GM19351 (cell line): ENCODE measurements around the gene FGF3.

ENCODE experiments used
- ATAC-seq: cut with Tn5 transposase; IDR thresholded peaks from one replicate; pipeline ENCODE4 v1.9.1; 2021; ENCODE audit warnings: mild to moderate bottlenecking, moderate library complexity; ENCODE audit not compliant: unreplicated experiment

Gene FGF3

GRCh38 chr11:69804769-69805508, 14.3 kb downstream of the FGF3 start:
- ATAC-seq = no peak

- no peak for ATAC-seq
Observed at GRCh38 chr11:69803604-69804218, 15.5 kb downstream of the FGF3 start.

- ATAC-seq = no peak
Observed at GRCh38 chr11:69803022-69803421, 16.2 kb downstream of the FGF3 start.

DNA sequence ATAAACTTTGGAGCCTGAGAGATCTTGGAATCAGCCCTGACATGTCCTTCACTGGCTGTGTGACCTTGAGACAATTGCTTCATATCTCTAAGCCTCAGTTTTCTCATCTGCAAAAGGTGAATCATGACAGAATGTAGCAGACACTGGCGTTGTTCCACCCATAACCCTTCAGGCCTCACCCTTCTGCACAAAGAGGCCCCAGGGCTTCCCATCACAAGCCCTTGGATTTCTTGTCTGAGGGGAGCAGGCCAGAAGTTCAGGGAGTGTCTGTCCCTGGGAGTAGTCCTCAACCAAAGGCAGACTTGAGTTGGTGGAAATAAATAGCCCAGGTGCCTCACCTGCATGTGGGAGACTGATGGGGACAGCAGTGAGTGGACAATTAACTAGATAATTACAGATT, 16.6 kb downstream of the FGF3 start:
- no peak for ATAC-seq

- ATAC-seq = no peak
Observed at GRCh38 chr11:69801513-69802335, 17.5 kb downstream of the FGF3 start.

DNA sequence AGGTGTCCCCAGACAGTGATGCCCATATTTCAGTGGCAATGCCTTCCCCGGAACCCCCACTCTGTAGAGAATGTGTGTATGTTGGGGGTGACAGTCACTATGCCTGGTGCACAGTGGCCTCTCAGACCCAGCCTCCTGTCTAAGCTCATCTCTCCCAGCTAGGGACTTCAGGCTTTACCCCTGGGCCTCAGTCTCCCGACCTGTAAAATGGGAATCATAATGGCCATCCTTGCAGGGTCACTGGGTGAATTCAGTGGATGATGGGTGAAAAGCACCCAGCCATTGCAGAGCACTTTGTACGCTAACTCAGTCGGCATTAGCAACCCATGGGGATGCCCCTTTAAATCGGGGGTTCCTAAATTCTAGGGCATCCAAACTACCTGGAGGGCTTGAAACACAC, 18.9 kb downstream of the FGF3 start:
- no peak for ATAC-seq

GRCh38 chr11:69799582-69799981, 19.6 kb downstream of the FGF3 start:
- no peak for ATAC-seq

GRCh38 chr11:69799097-69799496, 20.1 kb downstream of the FGF3 start:
- no peak for ATAC-seq

GRCh38 chr11:69797737-69798528, 21.3 kb downstream of the FGF3 start:
- no peak for ATAC-seq

DNA sequence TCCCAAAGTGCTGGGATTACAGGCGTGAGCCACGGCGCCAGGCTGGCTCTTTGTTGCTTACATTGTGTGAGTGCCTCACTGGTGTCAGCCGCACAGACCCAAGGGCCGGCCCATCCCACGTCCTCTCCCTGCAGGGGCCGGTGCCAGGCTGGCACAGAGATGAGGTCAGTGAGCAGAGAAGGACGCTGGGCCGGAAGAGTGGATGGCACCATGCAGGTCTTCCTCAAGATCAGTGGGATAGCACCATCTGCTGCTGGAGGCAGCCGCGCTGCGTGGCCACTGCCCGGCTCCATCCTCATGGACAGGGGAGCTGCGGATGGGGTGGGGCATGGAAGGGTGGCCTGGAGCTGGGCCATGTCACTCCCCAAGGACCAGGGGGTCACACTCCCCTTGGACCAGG, 22.1 kb downstream of the FGF3 start:
- ATAC-seq = no peak

- ATAC-seq = no peak
Observed at GRCh38 chr11:69796063-69796462, 23.2 kb downstream of the FGF3 start.

- ATAC-seq = no peak
Observed at GRCh38 chr11:69791276-69792180, 27.7 kb downstream of the FGF3 start.

GRCh38 chr11:69788956-69789355, 30.3 kb downstream of the FGF3 start:
- no peak for ATAC-seq

DNA sequence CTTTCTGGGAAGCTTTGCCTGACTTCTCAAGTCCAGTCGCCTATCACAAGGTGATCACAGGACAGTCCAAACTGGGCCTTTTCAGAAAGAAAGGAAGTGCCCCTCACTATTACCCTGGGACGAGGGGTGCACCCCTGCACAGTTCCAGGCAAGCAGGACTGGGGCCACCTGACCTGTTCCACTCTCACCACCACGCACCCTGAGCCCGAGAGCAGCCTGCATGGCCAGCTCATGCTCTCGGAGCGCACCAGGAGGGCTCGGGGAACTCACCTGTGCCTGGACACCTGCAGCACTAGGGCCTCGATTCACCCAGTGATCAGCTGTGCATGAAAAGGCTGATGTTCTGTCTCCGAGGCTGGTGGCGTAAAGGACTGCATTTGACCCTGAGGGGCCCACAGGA, 31.3 kb downstream of the FGF3 start:
- no peak for ATAC-seq

- no peak for ATAC-seq
Observed at GRCh38 chr11:69787457-69787856, 31.8 kb downstream of the FGF3 start.

GRCh38 chr11:69781241-69781640, 38.0 kb downstream of the FGF3 start:
- no peak for ATAC-seq

DNA sequence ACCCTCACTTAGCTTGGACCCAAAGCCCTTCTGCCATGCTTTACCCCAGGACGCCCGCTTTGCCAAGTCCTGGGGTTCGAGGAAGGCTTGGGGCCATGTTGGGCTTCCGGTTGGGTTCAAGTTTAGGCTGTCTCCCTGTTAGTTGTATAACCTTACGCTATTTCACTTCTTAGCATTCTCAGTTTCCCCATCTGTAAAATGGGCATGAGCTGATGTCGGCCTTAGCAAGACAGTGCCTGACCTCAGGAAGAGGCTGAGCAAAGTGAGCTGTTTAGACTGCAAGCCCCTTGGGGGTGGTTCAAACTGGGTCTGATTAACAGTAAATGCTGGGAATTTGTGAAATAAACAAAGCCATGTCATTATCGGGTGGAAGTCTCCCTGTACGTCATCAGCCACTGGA, 40.8 kb downstream of the FGF3 start:
- ATAC-seq = no peak

DNA sequence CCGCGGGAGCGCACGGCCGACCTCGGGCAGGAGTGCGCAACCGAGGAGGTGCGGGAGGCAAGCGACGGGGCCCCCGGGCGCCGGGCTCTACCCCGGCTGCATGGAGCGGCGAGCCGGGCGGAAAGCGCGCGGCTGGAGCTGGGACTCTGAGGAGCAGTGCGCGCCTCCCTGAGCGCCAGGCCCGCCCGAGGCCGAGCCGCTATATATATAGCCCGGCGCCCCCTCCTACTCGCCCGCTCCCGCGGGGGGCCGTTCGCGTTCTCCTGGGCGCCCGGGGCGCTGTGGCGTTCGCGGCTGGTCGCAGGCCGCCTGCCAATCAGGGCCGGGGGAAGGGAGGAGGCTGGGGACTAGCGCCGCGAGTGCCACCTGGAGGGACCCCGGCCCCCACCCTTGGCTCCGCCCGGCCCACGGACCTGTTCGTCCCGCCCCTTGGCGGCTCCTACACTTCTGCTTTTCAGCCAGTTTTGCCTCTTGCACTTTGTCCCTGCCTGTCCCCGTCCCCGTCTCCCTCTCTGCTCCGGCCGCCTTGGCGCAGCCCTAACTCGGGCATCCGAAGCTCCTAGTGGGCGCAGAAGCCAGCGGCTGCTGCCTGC, 44.0 kb downstream of the FGF3 start, which contains the start of gene FGF4:
FGF4 (minus strand) TSS at position 179 of the 593 bp plus-strand sequence. CDS start 257 bp downstream, outside the sequence.
- ATAC-seq = no peak

GRCh38 chr11:69774354-69775162, 44.7 kb downstream of the FGF3 start:
- no peak for ATAC-seq
